ENCODE measurements around the gene DHRS12. TPM values are rescaled to one million over a fixed set of nuclear protein-coding genes. Genes with fewer than 3 reads are reported as not detected.

DHRS12 gene
- total and polyA plus RNA-seq, 7 donors = 7.4 to 26.9 (median 15.8) TPM

GRCh38 chr13:51771418-51772104 is 32.4 kb downstream of the DHRS12 start:
- no peak for TF ChIP-seq POLR2A (IDR thresholded peaks at IDR 0.05)
- no peak for TF ChIP-seq EP300 (IDR thresholded peaks at IDR 0.05)
- TF ChIP-seq POLR2AphosphoS5 (IDR thresholded peaks at IDR 0.05) = no peak
- no peak for TF ChIP-seq CTCF (IDR thresholded peaks at IDR 0.05)
- no peaks in the 10 kb centered on the region for H3K27me3 ChIP-seq
- peaks cover 0 to 11% (median 0%) of the 10 kb centered on the region in 4 donors for H3K36me3 ChIP-seq
- intact Hi-C loops (cut with DNase I) = no loop called here
- no peak overlapping the region for H3K4me3 ChIP-seq
- H3K9me3 ChIP-seq = no peaks in the 10 kb centered on the region
- no peak for DNase-seq
- WGBS, 2 donors = 93 to 95% methylated on average over 17 of the region's 17 CpGs
- H3K4me1 ChIP-seq = peaks cover 0 to 18% (median 5%) of the 10 kb centered on the region in 4 donors
- H3K27ac ChIP-seq = no peak overlapping the region

- intact Hi-C loops (cut with DNase I) = no loop called here
- no peak for DNase-seq
- H3K4me1 ChIP-seq = peaks cover 0 to 18% (median 5%) of the 10 kb centered on the region in 4 donors
- peak overlapping the region; percentile 63 to 72 (median 68) for H3K27ac ChIP-seq
- H3K4me3 ChIP-seq = no peak overlapping the region
- WGBS, 2 donors = 90 to 93% methylated on average over 11 of the region's 11 CpGs
- TF ChIP-seq POLR2A (IDR thresholded peaks at IDR 0.05) = no peak
- TF ChIP-seq CTCF (IDR thresholded peaks at IDR 0.05) = no peak
- TF ChIP-seq POLR2AphosphoS5 (IDR thresholded peaks at IDR 0.05) = no peak
- TF ChIP-seq EP300 (IDR thresholded peaks at IDR 0.05) = no peak
- no peaks in the 10 kb centered on the region for H3K9me3 ChIP-seq
- H3K27me3 ChIP-seq = no peaks in the 10 kb centered on the region
- H3K36me3 ChIP-seq = peaks cover 0 to 14% (median 0%) of the 10 kb centered on the region in 4 donors
These were observed 33.1 kb downstream of the DHRS12 start for GRCh38 chr13:51770681-51771417.

GRCh38 chr13:51770160-51770559 is 33.8 kb downstream of the DHRS12 start:
- no peaks in the 10 kb centered on the region for H3K9me3 ChIP-seq
- intact Hi-C loops (cut with DNase I) = no loop called here
- H3K27ac ChIP-seq = peak overlapping the region; percentile 63 to 72 (median 68)
- WGBS, 2 donors = 94 to 95% methylated on average over 6 of the region's 6 CpGs
- DNase-seq = no peak
- H3K4me3 ChIP-seq = no peak overlapping the region
- TF ChIP-seq EP300 (IDR thresholded peaks at IDR 0.05) (no peak), CTCF (IDR thresholded peaks at IDR 0.05) (no peak), POLR2AphosphoS5 (IDR thresholded peaks at IDR 0.05) (no peak), POLR2A (IDR thresholded peaks at IDR 0.05) (no peak)
- H3K27me3 ChIP-seq = no peaks in the 10 kb centered on the region
- peaks cover 0 to 18% (median 6%) of the 10 kb centered on the region in 4 donors for H3K4me1 ChIP-seq
- peaks cover 0 to 14% (median 0%) of the 10 kb centered on the region in 4 donors for H3K36me3 ChIP-seq

- peak overlapping the region; percentile 63 to 72 (median 68) for H3K27ac ChIP-seq
- H3K27me3 ChIP-seq = no peaks in the 10 kb centered on the region
- no peak overlapping the region for H3K4me3 ChIP-seq
- TF ChIP-seq CTCF (IDR thresholded peaks at IDR 0.05) (no peak), POLR2AphosphoS5 (IDR thresholded peaks at IDR 0.05) (peak; percentile 38 to 76 (median 54)), EP300 (IDR thresholded peaks at IDR 0.05) (peak in 2 of 4 donors; percentile 40 to 76)
- H3K4me1 ChIP-seq = peaks cover 0 to 23% (median 11%) of the 10 kb centered on the region in 4 donors
- DNase-seq = peak; percentile 87
- WGBS, 2 donors = 75 to 81% methylated on average over 11 of the region's 11 CpGs
- H3K9me3 ChIP-seq = no peaks in the 10 kb centered on the region
- H3K36me3 ChIP-seq = peaks cover 0 to 14% (median 0%) of the 10 kb centered on the region in 4 donors
- intact Hi-C loops (cut with DNase I) = no loop called here
These were observed 34.4 kb downstream of the DHRS12 start for GRCh38 chr13:51769455-51770127.
